Fibroblast of pulmonary artery (primary cell): ENCODE data around the gene ZSCAN31.
"Not testable (repeated sequence)": the region's sequence is repeated elsewhere in the genome, so short reads cannot be mapped to it uniquely, and the experiment has no call there.

Experiments used
- DNase-seq: peaks from one replicate; pipeline ENCODE4 v3.0.0-alpha.2; 2010; ENCODE audit warnings: low read depth
- H3K4me3 ChIP-seq: replicated peaks from 2 replicates; pipeline ENCODE4 v1.5.1; 2011; ENCODE audit warnings: low read depth, mild to moderate bottlenecking, control low read depth, low read length, moderate library complexity
- TF ChIP-seq, protein P1 (sequence below): IDR thresholded peaks from 2 replicates; pipeline ENCODE4 v1.5.1; 2011; ENCODE audit warnings: mild to moderate bottlenecking, control low read depth, low read length, inconsistent platforms; ENCODE audit errors: missing control alignments

ZSCAN31 gene

DNA sequence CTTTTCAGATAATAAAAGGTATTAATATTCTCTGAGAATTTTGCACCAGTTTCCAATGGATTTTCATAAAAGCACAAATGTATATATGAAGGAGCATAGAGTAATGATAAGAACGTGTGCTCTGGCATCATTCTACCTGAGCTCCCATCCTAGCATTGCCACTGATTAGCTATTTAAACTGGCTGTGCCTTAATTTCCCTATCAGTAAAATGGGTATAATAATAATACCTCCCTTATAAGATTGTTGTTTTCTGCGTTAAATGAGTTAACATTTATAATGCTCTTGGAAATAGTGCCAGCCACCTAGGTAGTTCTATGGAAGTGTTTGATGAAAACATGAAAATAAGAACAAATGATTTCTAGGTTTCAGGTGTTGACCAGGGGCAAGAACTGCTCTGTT, 25.0 kb upstream of the ZSCAN31 start:
- DNase-seq = no peak
- no peak overlapping the region for H3K4me3 ChIP-seq
- TF ChIP-seq, protein P1, sequence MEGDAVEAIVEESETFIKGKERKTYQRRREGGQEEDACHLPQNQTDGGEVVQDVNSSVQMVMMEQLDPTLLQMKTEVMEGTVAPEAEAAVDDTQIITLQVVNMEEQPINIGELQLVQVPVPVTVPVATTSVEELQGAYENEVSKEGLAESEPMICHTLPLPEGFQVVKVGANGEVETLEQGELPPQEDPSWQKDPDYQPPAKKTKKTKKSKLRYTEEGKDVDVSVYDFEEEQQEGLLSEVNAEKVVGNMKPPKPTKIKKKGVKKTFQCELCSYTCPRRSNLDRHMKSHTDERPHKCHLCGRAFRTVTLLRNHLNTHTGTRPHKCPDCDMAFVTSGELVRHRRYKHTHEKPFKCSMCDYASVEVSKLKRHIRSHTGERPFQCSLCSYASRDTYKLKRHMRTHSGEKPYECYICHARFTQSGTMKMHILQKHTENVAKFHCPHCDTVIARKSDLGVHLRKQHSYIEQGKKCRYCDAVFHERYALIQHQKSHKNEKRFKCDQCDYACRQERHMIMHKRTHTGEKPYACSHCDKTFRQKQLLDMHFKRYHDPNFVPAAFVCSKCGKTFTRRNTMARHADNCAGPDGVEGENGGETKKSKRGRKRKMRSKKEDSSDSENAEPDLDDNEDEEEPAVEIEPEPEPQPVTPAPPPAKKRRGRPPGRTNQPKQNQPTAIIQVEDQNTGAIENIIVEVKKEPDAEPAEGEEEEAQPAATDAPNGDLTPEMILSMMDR = no peak

DNA sequence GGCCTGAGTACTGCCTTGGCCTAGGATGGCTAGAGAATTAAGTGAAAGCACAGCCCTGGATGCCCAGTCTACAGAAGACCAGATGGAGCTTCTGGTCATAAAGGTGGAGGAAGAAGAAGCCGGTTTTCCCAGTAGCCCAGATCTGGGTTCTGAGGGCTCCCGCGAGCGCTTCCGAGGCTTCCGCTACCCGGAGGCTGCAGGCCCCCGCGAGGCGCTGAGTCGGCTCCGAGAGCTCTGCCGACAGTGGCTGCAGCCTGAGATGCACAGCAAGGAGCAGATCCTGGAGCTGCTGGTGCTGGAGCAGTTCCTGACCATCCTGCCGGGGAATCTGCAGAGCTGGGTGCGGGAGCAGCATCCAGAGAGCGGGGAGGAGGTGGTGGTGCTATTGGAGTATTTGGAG, 23.6 kb upstream of the ZSCAN31 start:
- not testable (repeated sequence) for H3K4me3 ChIP-seq, DNase-seq

DNA sequence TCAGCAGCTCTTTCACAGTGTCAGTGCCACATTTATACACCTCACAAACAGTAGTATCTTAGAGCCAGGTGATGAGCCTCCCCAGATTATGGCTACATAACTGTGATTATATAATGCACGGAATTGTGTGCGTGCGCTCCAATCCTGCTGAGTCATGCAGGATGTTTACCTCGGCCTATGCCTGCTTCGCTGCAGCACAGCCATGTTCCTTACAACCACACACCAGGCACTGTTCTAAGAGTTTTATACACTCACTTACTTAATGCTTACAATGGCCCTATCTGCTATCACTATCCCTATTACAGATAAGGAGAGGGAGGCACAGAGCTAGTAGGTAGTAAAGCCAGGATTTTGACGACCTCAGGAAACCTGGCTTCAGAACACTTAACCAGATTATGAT, 21.1 kb upstream of the ZSCAN31 start:
- DNase-seq = peak; percentile 21
- no peak overlapping the region for H3K4me3 ChIP-seq
- TF ChIP-seq, protein P1 = no peak

DNA sequence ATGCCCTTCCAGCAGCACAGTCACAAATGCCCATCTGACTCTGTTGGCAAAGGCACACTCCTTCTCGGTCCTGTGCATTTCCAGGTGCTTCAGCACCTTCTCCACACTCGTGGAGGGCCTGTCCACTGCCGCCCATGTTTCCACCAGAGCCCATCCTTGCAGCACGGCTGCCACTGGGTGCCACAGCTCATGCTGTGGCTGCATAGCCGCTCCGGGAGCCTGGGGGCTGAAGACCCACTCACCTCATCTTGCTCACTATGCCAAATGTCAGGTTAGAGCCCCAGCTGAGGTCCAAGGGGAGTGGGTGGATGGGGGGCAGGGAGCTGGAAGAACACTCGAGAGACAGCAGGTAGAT, 20.7 kb upstream of the ZSCAN31 start:
- TF ChIP-seq, protein P1 = no peak
- no peak for DNase-seq
- no peak overlapping the region for H3K4me3 ChIP-seq

DNA sequence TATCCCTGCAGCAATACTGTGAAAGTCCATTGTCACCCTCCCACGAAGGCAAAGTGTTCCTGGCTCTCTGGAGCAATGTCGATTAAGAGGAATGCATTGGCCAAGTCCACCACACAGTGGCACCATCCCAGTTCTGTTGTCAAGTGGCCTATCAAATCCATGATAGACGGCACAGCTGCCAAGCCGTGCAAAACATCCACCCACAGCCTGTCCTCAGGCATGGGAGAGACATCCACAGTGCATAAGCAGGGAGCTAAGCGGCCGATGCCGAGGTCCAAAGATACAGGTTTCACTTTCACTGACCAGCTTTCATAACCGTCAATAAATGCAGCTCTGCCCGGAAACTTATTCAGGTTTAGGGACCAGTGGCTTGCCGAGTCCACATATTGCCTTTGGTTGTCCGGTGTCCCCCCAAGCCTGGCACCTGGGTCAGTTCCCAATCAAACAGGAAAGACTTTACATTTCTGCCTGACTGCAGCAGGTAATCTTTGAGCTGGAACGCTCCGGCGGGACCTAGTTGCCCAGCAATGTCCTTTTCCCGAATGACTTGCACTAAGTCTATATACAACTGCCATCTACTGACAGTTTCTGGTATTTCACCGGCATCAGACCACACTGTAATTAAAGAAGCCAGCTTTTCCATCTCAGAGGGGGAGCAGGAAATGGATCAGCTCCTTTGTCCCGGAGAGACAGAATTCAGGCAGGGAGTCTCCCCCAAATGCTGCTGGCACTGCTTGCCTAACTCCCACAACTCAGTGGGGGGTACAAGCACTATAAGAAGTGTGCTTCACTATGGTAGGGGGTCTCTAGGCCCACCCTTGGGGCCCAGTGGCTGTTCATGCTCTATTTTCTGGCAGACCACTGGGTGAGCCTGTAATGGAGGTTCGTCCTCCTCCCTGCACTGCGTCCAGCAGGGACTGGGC, 20.1 kb upstream of the ZSCAN31 start:
- peak; percentile 94 for DNase-seq
- TF ChIP-seq, protein P1 = peak; percentile 72
- H3K4me3 ChIP-seq = peak overlapping the region; percentile 71

DNA sequence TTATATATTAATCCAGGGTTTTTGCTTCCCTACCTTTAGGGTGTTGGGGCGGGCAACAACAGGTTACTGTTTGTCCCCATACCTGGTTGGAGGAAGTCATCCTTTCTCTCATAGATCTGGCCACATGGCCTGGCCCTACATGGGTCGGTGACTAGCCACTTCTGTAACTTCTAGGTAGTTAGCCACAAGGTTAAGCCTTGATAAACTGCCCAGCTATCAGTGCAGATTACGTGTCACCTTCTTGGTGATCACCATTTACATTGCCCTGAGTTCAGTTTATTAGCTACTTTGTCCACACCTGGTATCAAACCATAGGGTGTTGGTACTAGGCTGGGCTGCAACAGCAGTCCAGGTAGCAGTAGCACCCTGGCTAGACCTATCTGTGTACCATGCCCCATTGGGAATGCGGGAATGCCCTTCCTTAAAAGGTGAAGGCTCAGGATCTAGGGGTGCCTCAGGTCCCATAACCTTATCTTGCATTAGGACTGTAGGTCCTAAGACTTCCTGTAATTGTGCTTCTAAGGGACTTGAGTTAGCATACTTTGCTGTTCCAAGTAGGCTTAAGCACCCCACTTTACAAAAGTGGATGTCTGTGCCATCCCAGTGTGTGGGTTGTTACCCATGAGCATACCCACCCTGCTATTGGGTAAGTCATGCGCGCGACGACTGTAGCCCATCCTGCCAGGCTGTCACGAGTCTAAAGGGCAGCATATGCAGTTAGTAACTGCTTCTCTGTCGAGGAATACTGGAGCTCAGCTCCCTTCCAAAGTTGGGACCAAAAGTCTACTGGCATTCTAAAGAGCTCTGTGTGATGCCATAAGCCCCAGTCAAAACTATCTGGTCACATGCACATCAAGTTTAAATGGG, 19.0 kb upstream of the ZSCAN31 start:
- peak overlapping the region; percentile 71 for H3K4me3 ChIP-seq
- TF ChIP-seq, protein P1 = no peak
- DNase-seq = no peak

DNA sequence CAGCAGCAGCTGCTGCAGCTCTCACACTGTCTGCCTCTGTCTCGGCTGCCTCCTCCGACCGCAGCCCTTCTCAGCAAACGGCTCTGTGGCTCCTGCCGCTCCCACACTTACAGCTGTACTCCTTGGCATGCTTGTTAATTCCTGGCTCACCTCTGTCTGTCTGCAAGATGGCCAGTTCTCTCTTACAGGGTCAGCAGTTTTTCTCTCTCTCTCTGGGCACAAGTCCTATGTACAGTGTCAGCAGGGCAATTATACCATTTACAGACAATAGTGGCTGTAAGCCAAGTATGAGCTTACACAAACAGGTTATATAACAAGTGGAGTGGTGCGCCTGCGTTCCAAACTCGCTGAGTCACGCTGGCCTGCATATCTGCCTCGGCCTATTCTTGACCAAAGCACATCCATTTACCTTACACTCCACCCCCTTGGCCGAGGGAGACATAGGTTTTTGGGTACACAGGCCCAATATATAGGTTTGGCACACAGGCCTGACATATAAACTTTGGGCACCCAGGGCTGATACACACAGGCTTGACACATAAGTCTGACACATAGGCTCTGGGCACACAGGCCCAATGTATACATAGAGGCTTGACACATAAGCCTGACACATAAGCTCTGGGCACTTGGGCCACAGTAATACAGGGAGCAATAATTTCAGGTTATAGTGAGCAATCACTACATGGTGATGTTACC, 18.2 kb upstream of the ZSCAN31 start:
- TF ChIP-seq, protein P1 = no peak
- peak overlapping the region; percentile 18 for H3K4me3 ChIP-seq
- peak; percentile 83 for DNase-seq
